ENCODE data around the gene NUP188.

Gene NUP188

GRCh38 chr9:128947527-128948301 lies at the start of gene NUP188, which contains the start of gene DOLK:
TSS of gene NUP188 (plus strand) at chr9:128947699. CDS start at chr9:128947720, 21 bp downstream.
TSS of gene DOLK (minus strand) at chr9:128947603. CDS start at chr9:128947303, 300 bp downstream.
- peak; percentile 91 for DNase-seq

GRCh38 chr9:128898382-128898781 lies 49.1 kb upstream of the NUP188 start:
- no peak for DNase-seq

GRCh38 chr9:128898845-128899565 lies 48.5 kb upstream of the NUP188 start:
- DNase-seq: no peak

GRCh38 chr9:128899566-128900322 lies 47.8 kb upstream of the NUP188 start:
- no peak for DNase-seq

DNA sequence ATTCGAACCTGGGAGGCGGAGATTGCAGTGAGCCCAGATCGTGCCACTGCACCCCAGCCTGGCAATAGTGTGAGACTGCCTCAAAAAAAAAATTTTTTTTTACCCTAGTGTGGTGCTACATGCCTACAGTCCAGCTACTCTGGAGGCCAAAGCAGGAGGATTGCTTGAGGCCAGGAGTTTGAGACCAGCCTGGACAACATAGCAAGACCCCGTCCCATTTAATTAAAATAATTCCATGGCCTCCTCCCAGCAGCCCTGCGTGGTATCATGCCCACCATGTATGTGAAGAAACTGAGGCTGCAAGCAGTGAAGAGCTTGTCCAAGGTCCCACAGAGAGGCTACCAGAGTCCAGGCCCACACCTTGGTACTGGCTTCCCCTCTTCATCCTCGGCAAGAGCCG lies 46.1 kb upstream of the NUP188 start:
- DNase-seq: no peak

GRCh38 chr9:128901822-128902221 lies 45.7 kb upstream of the NUP188 start:
- no peak for DNase-seq

- DNase-seq: peak; percentile 29
Measured at GRCh38 chr9:128902351-128903078, 45.0 kb upstream of the NUP188 start.

- DNase-seq: no peak
Measured at GRCh38 chr9:128903079-128903461, 44.4 kb upstream of the NUP188 start.

- DNase-seq: no peak
Measured at GRCh38 chr9:128903871-128904620, 43.5 kb upstream of the NUP188 start.

GRCh38 chr9:128905964-128906363 lies 41.5 kb upstream of the NUP188 start:
- no peak for DNase-seq

- DNase-seq: no peak
Measured at GRCh38 chr9:128906741-128907140, 40.8 kb upstream of the NUP188 start.

- DNase-seq: no peak
Measured at GRCh38 chr9:128908372-128908771, 39.1 kb upstream of the NUP188 start.

DNA sequence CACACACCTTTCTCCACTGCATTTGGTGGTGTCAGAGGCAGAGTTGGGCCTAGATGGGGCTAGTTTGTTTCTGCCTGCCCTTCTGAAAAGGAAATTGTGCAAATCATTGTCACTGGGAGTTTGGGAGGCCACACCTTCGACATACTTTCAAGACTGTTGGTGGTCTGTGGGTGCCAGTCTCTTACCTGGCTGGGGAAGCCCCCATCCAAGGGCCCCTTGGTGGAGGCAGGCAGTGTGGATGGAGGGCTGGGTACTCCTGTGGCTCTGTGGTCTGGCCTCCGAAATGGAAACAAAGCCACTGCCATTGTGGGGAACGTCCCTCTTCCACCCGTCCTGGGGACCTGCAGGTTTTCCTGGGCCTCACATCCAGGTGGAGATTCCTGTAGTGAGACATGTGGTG lies 37.6 kb upstream of the NUP188 start:
- DNase-seq: no peak

GRCh38 chr9:128910906-128911305 lies 36.6 kb upstream of the NUP188 start:
- no peak for DNase-seq

DNA sequence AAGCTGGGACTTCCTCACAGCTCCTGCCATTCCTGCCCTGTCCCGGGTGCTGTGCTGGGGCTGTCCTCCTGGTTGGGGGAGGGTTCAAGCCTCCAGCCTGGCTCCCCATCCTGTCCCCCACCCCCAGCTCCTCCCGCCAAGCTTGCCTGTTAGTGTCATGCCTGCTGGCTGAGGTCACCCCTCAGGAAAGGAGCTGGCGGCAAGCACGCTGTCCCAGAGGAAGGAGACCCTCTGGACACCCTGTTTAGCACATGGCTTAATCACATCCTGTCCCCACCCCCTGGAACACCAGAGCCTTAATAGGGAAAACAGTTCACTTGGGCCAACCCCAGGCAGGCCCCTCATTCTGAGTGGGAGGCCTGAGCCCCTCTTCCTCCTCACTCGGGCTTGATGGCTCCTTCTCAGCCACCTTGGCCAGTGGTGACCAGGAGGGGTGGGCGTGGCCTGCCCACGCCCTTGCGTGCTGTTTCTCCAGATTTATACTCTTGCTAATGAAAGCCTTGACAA lies 35.9 kb upstream of the NUP188 start:
- DNase-seq: no peak

- DNase-seq: no peak
Measured at GRCh38 chr9:128912270-128912853, 35.1 kb upstream of the NUP188 start.

- no peak for DNase-seq
Measured at GRCh38 chr9:128913048-128913900, 34.2 kb upstream of the NUP188 start.

GRCh38 chr9:128913995-128914772 lies 33.3 kb upstream of the NUP188 start:
- no peak for DNase-seq

GRCh38 chr9:128916204-128916603 lies 31.3 kb upstream of the NUP188 start:
- DNase-seq: no peak

GRCh38 chr9:128916745-128917144 lies 30.8 kb upstream of the NUP188 start:
- DNase-seq: no peak
